ENCODE data around the gene RGPD3.

RGPD3 gene

DNA sequence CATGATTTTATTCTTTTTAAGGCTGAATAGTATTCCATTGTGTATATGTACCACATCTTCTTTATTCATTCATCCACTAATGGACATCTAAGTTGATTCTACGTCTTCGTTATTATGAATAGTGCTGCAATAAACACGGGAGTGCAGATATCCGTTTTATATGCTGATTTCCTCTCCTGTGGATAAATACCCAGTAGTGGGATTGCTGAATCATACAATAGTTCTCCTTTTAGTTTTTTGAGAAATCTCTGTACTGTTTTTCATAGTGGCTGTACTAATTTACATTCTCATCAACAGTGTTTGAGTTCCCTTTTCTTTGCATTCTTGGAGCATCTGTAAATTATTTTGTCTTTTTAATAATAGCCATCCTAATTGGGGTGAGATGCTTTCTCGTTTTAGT is 114.5 kb downstream of the RGPD3 start:
- Histone ChIP-seq H3K27ac (no peak overlapping the region), H3K4me3 (no peak overlapping the region)
- TF ChIP-seq, protein P1, sequence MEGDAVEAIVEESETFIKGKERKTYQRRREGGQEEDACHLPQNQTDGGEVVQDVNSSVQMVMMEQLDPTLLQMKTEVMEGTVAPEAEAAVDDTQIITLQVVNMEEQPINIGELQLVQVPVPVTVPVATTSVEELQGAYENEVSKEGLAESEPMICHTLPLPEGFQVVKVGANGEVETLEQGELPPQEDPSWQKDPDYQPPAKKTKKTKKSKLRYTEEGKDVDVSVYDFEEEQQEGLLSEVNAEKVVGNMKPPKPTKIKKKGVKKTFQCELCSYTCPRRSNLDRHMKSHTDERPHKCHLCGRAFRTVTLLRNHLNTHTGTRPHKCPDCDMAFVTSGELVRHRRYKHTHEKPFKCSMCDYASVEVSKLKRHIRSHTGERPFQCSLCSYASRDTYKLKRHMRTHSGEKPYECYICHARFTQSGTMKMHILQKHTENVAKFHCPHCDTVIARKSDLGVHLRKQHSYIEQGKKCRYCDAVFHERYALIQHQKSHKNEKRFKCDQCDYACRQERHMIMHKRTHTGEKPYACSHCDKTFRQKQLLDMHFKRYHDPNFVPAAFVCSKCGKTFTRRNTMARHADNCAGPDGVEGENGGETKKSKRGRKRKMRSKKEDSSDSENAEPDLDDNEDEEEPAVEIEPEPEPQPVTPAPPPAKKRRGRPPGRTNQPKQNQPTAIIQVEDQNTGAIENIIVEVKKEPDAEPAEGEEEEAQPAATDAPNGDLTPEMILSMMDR (IDR thresholded peaks at IDR 0.05): no peak
- DNase-seq (ENCODE audit: low spot score): no peak

DNA sequence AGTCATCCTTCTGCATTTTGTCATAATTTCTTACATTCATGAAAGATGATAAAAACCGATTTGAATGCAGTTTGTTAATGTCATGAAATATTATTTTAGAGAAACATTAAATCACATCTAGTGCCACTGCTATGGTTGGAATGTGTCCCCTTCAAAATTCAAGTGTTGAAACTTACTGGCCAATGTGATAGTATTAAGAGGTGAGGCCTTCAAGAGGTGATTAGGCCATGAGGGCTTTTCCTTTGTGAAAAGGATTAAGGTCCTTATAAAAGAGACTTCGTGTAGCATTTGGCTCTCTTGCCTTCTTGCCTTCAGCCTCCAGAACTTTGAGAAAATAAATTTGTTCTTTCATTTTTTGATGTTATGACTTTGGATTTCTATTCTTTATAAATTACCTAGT is 117.2 kb downstream of the RGPD3 start:
- no peak overlapping the region for H3K27ac ChIP-seq
- no peak for DNase-seq (ENCODE audit: low spot score)
- TF ChIP-seq, protein P1 (IDR thresholded peaks at IDR 0.05): no peak
- no peak overlapping the region for H3K4me3 ChIP-seq

DNA sequence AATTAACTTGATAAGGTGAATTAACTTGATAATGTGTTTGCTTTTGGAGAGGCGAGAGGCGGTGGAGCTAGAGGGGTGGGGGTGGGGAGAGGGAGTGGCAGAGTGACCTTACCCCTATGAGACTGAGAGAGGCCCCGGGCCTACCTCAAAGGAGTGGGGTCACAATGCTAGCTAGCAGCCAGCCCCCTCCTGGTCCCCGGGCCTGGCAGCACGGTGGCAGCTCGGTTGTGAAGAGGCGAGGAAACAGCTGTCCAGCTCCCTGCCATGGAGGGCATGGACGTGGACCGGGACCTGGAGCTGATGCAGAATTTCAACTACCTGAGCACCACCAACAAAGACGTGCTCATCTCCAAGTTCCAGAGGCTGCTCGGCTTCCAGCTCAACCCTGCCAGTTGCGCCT is 123.9 kb downstream of the RGPD3 start:
- Histone ChIP-seq H3K4me3 (no peak overlapping the region), H3K27ac (no peak overlapping the region)
- TF ChIP-seq, protein P1 (IDR thresholded peaks at IDR 0.05): no peak
- DNase-seq (ENCODE audit: low spot score): no peak

DNA sequence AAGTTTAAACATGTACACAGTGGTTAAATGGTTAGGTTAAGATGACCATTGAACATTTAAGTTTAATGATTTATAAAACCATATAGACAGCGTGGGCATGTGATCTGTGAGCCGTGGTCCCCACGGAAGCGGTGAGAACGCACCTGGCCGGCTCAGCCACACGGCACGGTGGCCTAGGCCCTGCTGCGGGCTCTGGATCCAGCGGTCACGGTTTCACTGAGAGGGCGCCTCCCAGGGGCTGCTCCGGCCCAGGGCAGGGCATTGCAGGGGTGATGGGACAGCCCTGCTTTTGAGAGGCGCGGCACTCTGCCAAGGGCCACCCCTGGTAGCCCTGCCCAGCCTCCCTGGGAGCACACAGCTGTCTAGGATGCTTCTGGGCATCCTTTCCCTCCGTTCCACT is 124.9 kb downstream of the RGPD3 start:
- Histone ChIP-seq H3K27ac (no peak overlapping the region), H3K4me3 (no peak overlapping the region)
- DNase-seq (ENCODE audit: low spot score): no peak
- TF ChIP-seq, protein P1 (IDR thresholded peaks at IDR 0.05): no peak

DNA sequence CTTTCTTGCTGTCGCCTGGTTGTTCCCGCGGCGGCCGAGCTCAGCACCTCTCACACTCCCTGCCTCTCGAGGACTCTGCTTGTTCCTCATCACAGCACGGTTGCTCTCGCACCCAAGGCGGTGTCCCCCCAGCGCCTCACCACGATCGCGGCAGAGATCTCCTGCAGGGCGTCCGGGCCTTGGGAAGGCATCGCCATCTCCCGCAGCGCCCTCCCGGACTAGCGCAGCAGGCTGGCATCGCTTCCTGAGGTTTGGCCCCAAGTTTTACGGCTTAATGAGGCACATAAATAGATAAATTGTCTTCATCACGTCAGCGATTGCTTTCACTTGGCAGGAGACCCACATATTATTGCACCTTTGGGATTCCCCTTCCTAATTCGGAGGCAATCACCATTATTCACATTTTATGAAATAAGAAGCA is 125.4 kb downstream of the RGPD3 start:
- Histone ChIP-seq H3K27ac (no peak overlapping the region), H3K4me3 (no peak overlapping the region)
- no peak for DNase-seq (ENCODE audit: low spot score)
- TF ChIP-seq, protein P1 (IDR thresholded peaks at IDR 0.05): no peak

DNA sequence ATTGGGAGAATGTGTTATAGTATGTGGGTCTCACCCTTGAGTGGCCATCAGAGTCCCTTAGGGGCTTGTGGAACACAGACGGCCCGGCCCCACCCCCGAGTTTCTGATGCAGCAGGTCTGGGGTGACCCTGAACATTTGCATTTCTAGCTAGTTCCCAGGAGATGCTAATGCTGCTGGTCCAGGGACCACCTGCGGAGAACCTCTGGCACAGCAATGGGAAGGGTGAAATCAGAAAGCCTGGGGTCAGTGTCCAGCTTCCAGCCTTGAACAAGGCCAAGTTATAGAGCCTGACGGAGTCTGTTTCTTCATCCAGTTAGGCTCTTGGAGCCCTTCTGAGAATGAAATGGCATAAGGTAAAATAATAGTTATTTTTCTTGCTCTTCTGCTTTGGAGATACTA is 126.5 kb downstream of the RGPD3 start:
- TF ChIP-seq, protein P1 (IDR thresholded peaks at IDR 0.05): no peak
- Histone ChIP-seq H3K4me3 (no peak overlapping the region), H3K27ac (no peak overlapping the region)
- no peak for DNase-seq (ENCODE audit: low spot score)
